Measurements from ENCODE around the gene SOCS1. TPM values are rescaled to one million over a fixed set of nuclear protein-coding genes. Genes with fewer than 3 reads are reported as not detected.

The SOCS1 gene
- total RNA-seq, 3 donors from 2014 or later, result 112 to 148 (median 114) TPM

- ATAC-seq (no peak), DNase-seq (no peak)
- Mint-ChIP-seq H3K4me1 (ENCODE audit: low read depth) (peaks cover 17% of the 10 kb centered on the region), H3K27me3 (ENCODE audit: low read depth) (no peaks in the 10 kb centered on the region), H3K4me3 (no peak overlapping the region), H3K9me3 (peaks cover 7% of the 10 kb centered on the region), H3K36me3 (ENCODE audit: insufficient read depth) (no peaks in the 10 kb centered on the region)
Measured at GRCh38 chr16:11218604-11218962, 37.4 kb downstream of the SOCS1 start.

- H3K4me3 Mint-ChIP-seq, result no peak overlapping the region
- peaks cover 12% of the 10 kb centered on the region for H3K4me1 Mint-ChIP-seq (ENCODE audit: low read depth)
- H3K36me3 Mint-ChIP-seq (ENCODE audit: insufficient read depth), result no peaks in the 10 kb centered on the region
- DNase-seq, result no peak
- H3K9me3 Mint-ChIP-seq, result peaks cover 7% of the 10 kb centered on the region
- no peak for ATAC-seq
- H3K27me3 Mint-ChIP-seq (ENCODE audit: low read depth), result no peaks in the 10 kb centered on the region
Measured at GRCh38 chr16:11217651-11218603, 38.1 kb downstream of the SOCS1 start.

GRCh38 chr16:11215935-11216556 is 40.0 kb downstream of the SOCS1 start:
- Mint-ChIP-seq H3K9me3 (peaks cover 7% of the 10 kb centered on the region), H3K4me3 (no peak overlapping the region), H3K36me3 (ENCODE audit: insufficient read depth) (no peaks in the 10 kb centered on the region), H3K4me1 (ENCODE audit: low read depth) (peaks cover 6% of the 10 kb centered on the region), H3K27me3 (ENCODE audit: low read depth) (no peaks in the 10 kb centered on the region)
- DNase-seq, result no peak
- no peak for ATAC-seq

- no peak for ATAC-seq
- no peaks in the 10 kb centered on the region for H3K4me1 Mint-ChIP-seq (ENCODE audit: low read depth)
- H3K36me3 Mint-ChIP-seq (ENCODE audit: insufficient read depth), result no peaks in the 10 kb centered on the region
Measured at GRCh38 chr16:11213799-11214198, 42.2 kb downstream of the SOCS1 start.

GRCh38 chr16:11213373-11213772 is 42.6 kb downstream of the SOCS1 start:
- Mint-ChIP-seq H3K36me3 (ENCODE audit: insufficient read depth) (no peaks in the 10 kb centered on the region), H3K4me1 (ENCODE audit: low read depth) (no peaks in the 10 kb centered on the region), H3K9me3 (peaks cover 7% of the 10 kb centered on the region), H3K4me3 (no peak overlapping the region), H3K27me3 (ENCODE audit: low read depth) (no peaks in the 10 kb centered on the region)
- DNase-seq (no peak), ATAC-seq (no peak)

More at GRCh38 chr16:11213799-11214198, 42.2 kb downstream of the SOCS1 start:
- Mint-ChIP-seq H3K27me3 (ENCODE audit: low read depth) (no peaks in the 10 kb centered on the region), H3K4me3 (no peak overlapping the region), H3K9me3 (peaks cover 7% of the 10 kb centered on the region)
- DNase-seq, result no peak

- no peak for DNase-seq
- no peaks in the 10 kb centered on the region for H3K27me3 Mint-ChIP-seq (ENCODE audit: low read depth)
- ATAC-seq, result no peak
- H3K9me3 Mint-ChIP-seq, result peaks cover 7% of the 10 kb centered on the region
- no peaks in the 10 kb centered on the region for H3K4me1 Mint-ChIP-seq (ENCODE audit: low read depth)
- H3K36me3 Mint-ChIP-seq (ENCODE audit: insufficient read depth), result no peaks in the 10 kb centered on the region
- H3K4me3 Mint-ChIP-seq, result no peak overlapping the region
Measured at GRCh38 chr16:11212798-11213196, 43.2 kb downstream of the SOCS1 start.

GRCh38 chr16:11211977-11212797 is 43.8 kb downstream of the SOCS1 start:
- no peaks in the 10 kb centered on the region for H3K36me3 Mint-ChIP-seq (ENCODE audit: insufficient read depth)
- peaks cover 7% of the 10 kb centered on the region for H3K9me3 Mint-ChIP-seq
- no peak for ATAC-seq
- no peak for DNase-seq
- no peak overlapping the region for H3K4me3 Mint-ChIP-seq
- H3K27me3 Mint-ChIP-seq (ENCODE audit: low read depth), result no peaks in the 10 kb centered on the region
- H3K4me1 Mint-ChIP-seq (ENCODE audit: low read depth), result peaks cover 1% of the 10 kb centered on the region

- Mint-ChIP-seq H3K9me3 (peaks cover 6% of the 10 kb centered on the region), H3K4me1 (ENCODE audit: low read depth) (peaks cover 10% of the 10 kb centered on the region)
- no peak for ATAC-seq
Measured at GRCh38 chr16:11211061-11211976, 44.7 kb downstream of the SOCS1 start.

GRCh38 chr16:11210260-11210659 is 45.7 kb downstream of the SOCS1 start:
- Mint-ChIP-seq H3K4me3 (no peak overlapping the region), H3K36me3 (ENCODE audit: insufficient read depth) (no peaks in the 10 kb centered on the region), H3K4me1 (ENCODE audit: low read depth) (peaks cover 12% of the 10 kb centered on the region), H3K27me3 (ENCODE audit: low read depth) (no peaks in the 10 kb centered on the region), H3K9me3 (no peaks in the 10 kb centered on the region)
- DNase-seq, result no peak
- no peak for ATAC-seq

More at GRCh38 chr16:11211061-11211976, 44.7 kb downstream of the SOCS1 start:
- no peaks in the 10 kb centered on the region for H3K36me3 Mint-ChIP-seq (ENCODE audit: insufficient read depth)
- no peak for DNase-seq
- H3K4me3 Mint-ChIP-seq, result no peak overlapping the region
- no peaks in the 10 kb centered on the region for H3K27me3 Mint-ChIP-seq (ENCODE audit: low read depth)

GRCh38 chr16:11208916-11209665 is 46.9 kb downstream of the SOCS1 start:
- ATAC-seq (no peak), DNase-seq (no peak)
- H3K27me3 Mint-ChIP-seq (ENCODE audit: low read depth), result no peaks in the 10 kb centered on the region
- H3K4me3 Mint-ChIP-seq, result no peak overlapping the region
- H3K9me3 Mint-ChIP-seq, result no peaks in the 10 kb centered on the region
- H3K4me1 Mint-ChIP-seq (ENCODE audit: low read depth), result peaks cover 12% of the 10 kb centered on the region
- no peaks in the 10 kb centered on the region for H3K36me3 Mint-ChIP-seq (ENCODE audit: insufficient read depth)

- ATAC-seq (no peak), DNase-seq (no peak)
- Mint-ChIP-seq H3K9me3 (no peaks in the 10 kb centered on the region), H3K4me1 (ENCODE audit: low read depth) (peaks cover 15% of the 10 kb centered on the region), H3K36me3 (ENCODE audit: insufficient read depth) (no peaks in the 10 kb centered on the region), H3K27me3 (ENCODE audit: low read depth) (no peaks in the 10 kb centered on the region), H3K4me3 (no peak overlapping the region)
Measured at GRCh38 chr16:11207646-11208045, 48.4 kb downstream of the SOCS1 start.

GRCh38 chr16:11205754-11206581 is 50.0 kb downstream of the SOCS1 start:
- peak in 1 of 2 donors; percentile 6 for ATAC-seq
- no peaks in the 10 kb centered on the region for H3K27me3 Mint-ChIP-seq (ENCODE audit: low read depth)
- H3K4me3 Mint-ChIP-seq, result no peak overlapping the region
- H3K4me1 Mint-ChIP-seq (ENCODE audit: low read depth), result peaks cover 15% of the 10 kb centered on the region
- H3K9me3 Mint-ChIP-seq, result no peaks in the 10 kb centered on the region
- no peak for DNase-seq
- no peaks in the 10 kb centered on the region for H3K36me3 Mint-ChIP-seq (ENCODE audit: insufficient read depth)
